ENCODE measurements around the gene GINS1. TPM values are rescaled to one million over a fixed set of nuclear protein-coding genes. Genes with fewer than 3 reads are reported as not detected.

GINS1 gene
- total and polyA plus RNA-seq, 2 of the 13 experiments (the other 11 are each of a cell fraction or from before 2014, with no cell fraction given), result 14.6 to 59.9 TPM

DNA sequence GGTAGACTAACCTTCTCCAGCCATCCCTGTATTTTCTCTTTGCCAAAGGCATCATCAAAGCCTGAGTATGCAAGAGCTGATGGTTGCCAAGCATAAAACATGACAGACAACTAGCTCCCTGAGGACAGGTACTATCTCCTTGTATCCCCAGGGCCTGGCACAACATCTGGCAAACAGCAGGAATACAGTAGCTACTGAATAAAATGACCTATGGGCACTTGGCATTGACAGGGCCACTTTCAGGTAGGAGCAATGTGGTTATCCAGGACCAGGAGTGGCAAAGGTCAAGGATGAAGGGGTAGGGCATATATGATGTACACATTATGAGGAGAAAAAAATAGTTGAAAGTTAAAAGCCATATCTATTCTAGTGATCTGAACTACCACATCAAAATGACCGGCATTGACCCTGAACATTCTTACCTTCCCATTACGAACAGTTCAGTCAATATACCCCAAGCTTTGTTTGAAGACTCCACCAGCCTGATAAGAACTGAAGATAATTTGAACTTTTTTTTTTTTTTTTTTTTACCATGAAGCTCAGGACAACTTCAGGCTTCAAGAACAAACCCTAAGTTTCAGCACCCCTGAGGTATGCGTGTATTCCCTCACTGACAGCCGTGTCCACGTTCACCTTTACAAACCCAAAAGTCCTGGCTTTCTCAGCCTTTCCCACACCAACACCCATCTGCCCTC lies 29.1 kb upstream of the GINS1 start (continued):
- TF ChIP-seq, protein P1, sequence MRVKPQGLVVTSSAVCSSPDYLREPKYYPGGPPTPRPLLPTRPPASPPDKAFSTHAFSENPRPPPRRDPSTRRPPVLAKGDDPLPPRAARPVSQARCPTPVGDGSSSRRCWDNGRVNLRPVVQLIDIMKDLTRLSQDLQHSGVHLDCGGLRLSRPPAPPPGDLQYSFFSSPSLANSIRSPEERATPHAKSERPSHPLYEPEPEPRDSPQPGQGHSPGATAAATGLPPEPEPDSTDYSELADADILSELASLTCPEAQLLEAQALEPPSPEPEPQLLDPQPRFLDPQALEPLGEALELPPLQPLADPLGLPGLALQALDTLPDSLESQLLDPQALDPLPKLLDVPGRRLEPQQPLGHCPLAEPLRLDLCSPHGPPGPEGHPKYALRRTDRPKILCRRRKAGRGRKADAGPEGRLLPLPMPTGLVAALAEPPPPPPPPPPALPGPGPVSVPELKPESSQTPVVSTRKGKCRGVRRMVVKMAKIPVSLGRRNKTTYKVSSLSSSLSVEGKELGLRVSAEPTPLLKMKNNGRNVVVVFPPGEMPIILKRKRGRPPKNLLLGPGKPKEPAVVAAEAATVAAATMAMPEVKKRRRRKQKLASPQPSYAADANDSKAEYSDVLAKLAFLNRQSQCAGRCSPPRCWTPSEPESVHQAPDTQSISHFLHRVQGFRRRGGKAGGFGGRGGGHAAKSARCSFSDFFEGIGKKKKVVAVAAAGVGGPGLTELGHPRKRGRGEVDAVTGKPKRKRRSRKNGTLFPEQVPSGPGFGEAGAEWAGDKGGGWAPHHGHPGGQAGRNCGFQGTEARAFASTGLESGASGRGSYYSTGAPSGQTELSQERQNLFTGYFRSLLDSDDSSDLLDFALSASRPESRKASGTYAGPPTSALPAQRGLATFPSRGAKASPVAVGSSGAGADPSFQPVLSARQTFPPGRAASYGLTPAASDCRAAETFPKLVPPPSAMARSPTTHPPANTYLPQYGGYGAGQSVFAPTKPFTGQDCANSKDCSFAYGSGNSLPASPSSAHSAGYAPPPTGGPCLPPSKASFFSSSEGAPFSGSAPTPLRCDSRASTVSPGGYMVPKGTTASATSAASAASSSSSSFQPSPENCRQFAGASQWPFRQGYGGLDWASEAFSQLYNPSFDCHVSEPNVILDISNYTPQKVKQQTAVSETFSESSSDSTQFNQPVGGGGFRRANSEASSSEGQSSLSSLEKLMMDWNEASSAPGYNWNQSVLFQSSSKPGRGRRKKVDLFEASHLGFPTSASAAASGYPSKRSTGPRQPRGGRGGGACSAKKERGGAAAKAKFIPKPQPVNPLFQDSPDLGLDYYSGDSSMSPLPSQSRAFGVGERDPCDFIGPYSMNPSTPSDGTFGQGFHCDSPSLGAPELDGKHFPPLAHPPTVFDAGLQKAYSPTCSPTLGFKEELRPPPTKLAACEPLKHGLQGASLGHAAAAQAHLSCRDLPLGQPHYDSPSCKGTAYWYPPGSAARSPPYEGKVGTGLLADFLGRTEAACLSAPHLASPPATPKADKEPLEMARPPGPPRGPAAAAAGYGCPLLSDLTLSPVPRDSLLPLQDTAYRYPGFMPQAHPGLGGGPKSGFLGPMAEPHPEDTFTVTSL (CRISPR knock-in tag; IDR thresholded peaks at IDR 0.05; ENCODE audit: borderline replicate concordance), result peak; percentile 86; the same call in 1 of the 2 replicates
- TF ChIP-seq HNRNPK (IDR thresholded peaks at IDR 0.05; ENCODE audit: low read depth, low read length, poor library complexity, severe bottlenecking) (peak; percentile 52), DNMT1 (CRISPR knock-in tag; IDR thresholded peaks at IDR 0.05) (no peak), ZSCAN25 (CRISPR knock-in tag; IDR thresholded peaks at IDR 0.05) (no peak), CCAR2 (optimal IDR thresholded peaks at IDR 0.05; ENCODE audit: low read depth, low read length) (no peak), ZNF232 (CRISPR knock-in tag; IDR thresholded peaks at IDR 0.05; ENCODE audit: borderline replicate concordance) (0 out of 2 replicates have a peak, but pooled peaks have one; percentile 12), ZNF317 (CRISPR knock-in tag; IDR thresholded peaks at IDR 0.05) (no peak), NFE2L2 (IDR thresholded peaks at IDR 0.05; ENCODE audit: low read length) (no peak), SATB2 (CRISPR knock-in tag; IDR thresholded peaks at IDR 0.05) (no peak), ZNF547 (CRISPR knock-in tag; IDR thresholded peaks at IDR 0.05) (no peak), RFXANK (CRISPR knock-in tag; IDR thresholded peaks at IDR 0.05) (0 out of 2 replicates have a peak, but pooled peaks have one; percentile 63), ZNF749 (CRISPR knock-in tag; IDR thresholded peaks at IDR 0.05; ENCODE audit: borderline replicate concordance) (0 out of 2 replicates have a peak, but pooled peaks have one; percentile 59), SNAI1 (CRISPR knock-in tag; IDR thresholded peaks at IDR 0.05; ENCODE audit: borderline replicate concordance) (no peak), ATAD3A (CRISPR knock-in tag; IDR thresholded peaks at IDR 0.05) (no peak), ZSCAN29 (CRISPR knock-in tag; conservative IDR thresholded peaks at IDR 0.05) (no peak)
- TF ChIP-seq, protein P2, sequence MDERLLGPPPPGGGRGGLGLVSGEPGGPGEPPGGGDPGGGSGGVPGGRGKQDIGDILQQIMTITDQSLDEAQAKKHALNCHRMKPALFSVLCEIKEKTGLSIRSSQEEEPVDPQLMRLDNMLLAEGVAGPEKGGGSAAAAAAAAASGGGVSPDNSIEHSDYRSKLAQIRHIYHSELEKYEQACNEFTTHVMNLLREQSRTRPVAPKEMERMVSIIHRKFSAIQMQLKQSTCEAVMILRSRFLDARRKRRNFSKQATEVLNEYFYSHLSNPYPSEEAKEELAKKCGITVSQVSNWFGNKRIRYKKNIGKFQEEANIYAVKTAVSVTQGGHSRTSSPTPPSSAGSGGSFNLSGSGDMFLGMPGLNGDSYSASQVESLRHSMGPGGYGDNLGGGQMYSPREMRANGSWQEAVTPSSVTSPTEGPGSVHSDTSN (CRISPR knock-in tag; IDR thresholded peaks at IDR 0.05), result 0 out of 2 replicates have a peak, but pooled peaks have one; percentile 44
- TF ChIP-seq, protein P3, sequence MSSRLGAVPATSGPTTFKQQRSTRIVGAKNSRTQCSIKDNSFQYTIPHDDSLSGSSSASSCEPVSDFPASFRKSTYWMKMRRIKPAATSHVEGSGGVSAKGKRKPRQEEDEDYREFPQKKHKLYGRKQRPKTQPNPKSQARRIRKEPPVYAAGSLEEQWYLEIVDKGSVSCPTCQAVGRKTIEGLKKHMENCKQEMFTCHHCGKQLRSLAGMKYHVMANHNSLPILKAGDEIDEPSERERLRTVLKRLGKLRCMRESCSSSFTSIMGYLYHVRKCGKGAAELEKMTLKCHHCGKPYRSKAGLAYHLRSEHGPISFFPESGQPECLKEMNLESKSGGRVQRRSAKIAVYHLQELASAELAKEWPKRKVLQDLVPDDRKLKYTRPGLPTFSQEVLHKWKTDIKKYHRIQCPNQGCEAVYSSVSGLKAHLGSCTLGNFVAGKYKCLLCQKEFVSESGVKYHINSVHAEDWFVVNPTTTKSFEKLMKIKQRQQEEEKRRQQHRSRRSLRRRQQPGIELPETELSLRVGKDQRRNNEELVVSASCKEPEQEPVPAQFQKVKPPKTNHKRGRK (CRISPR knock-in tag; IDR thresholded peaks at IDR 0.05), result no peak
- TF ChIP-seq, protein P4, sequence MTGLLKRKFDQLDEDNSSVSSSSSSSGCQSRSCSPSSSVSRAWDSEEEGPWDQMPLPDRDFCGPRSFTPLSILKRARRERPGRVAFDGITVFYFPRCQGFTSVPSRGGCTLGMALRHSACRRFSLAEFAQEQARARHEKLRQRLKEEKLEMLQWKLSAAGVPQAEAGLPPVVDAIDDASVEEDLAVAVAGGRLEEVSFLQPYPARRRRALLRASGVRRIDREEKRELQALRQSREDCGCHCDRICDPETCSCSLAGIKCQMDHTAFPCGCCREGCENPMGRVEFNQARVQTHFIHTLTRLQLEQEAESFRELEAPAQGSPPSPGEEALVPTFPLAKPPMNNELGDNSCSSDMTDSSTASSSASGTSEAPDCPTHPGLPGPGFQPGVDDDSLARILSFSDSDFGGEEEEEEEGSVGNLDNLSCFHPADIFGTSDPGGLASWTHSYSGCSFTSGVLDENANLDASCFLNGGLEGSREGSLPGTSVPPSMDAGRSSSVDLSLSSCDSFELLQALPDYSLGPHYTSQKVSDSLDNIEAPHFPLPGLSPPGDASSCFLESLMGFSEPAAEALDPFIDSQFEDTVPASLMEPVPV (CRISPR knock-in tag; IDR thresholded peaks at IDR 0.05), result no peak
- TF ChIP-seq, protein P5, sequence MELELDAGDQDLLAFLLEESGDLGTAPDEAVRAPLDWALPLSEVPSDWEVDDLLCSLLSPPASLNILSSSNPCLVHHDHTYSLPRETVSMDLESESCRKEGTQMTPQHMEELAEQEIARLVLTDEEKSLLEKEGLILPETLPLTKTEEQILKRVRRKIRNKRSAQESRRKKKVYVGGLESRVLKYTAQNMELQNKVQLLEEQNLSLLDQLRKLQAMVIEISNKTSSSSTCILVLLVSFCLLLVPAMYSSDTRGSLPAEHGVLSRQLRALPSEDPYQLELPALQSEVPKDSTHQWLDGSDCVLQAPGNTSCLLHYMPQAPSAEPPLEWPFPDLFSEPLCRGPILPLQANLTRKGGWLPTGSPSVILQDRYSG (CRISPR knock-in tag; IDR thresholded peaks at IDR 0.05), result no peak

Data from HepG2 (cell line).